Activated naive CD4-positive, alpha-beta T cell treated with anti-CD3 and anti-CD28 coated beads, Interleukin-2, amount 50 U/mL, for 72 hours (primary cell): ENCODE data around the gene CIAPIN1. TPM values are rescaled to one million over a fixed set of nuclear protein-coding genes. Genes with fewer than 3 reads are reported as not detected.

Experiments used
- ATAC-seq, 2 donors: fragments of 150-1000 bp; cut with Tn5 transposase; 2 replicates each; pipeline ENCODE4 v1.10.0; 2021; ENCODE audit warnings: mild to moderate bottlenecking in 2 of 2, moderate library complexity in 2 of 2
- DNase-seq, 2 donors: peaks; one replicate each; pipeline ENCODE4 v3.0.0; 2021 to 2022; ENCODE audit warnings: low spot score in 2 of 2
- H3K27ac Mint-ChIP-seq, 2 donors: one replicate each; pipeline ENCODE4 v1.8.0; 2022; ENCODE audit warnings: mild to moderate bottlenecking in 2 of 2, mixed read lengths in 2 of 2
- H3K36me3 Mint-ChIP-seq, 2 donors: one replicate each; pipeline ENCODE4 v1.8.0; 2022; ENCODE audit warnings: mixed read lengths in 2 of 2
- H3K9me3 Mint-ChIP-seq, 2 donors: one replicate each; pipeline ENCODE4 v1.8.0; 2022; ENCODE audit warnings: mixed read lengths in 2 of 2
- total RNA-seq, 2 donors: library from RNA; stranded (reverse); gene quantifications; one replicate each; pipeline ENCODE4 v1.2.3, GENCODE V29; 2022

The CIAPIN1 gene
- 10 to 100 TPM; 35.2 to 38.0 TPM for total RNA-seq

DNA sequence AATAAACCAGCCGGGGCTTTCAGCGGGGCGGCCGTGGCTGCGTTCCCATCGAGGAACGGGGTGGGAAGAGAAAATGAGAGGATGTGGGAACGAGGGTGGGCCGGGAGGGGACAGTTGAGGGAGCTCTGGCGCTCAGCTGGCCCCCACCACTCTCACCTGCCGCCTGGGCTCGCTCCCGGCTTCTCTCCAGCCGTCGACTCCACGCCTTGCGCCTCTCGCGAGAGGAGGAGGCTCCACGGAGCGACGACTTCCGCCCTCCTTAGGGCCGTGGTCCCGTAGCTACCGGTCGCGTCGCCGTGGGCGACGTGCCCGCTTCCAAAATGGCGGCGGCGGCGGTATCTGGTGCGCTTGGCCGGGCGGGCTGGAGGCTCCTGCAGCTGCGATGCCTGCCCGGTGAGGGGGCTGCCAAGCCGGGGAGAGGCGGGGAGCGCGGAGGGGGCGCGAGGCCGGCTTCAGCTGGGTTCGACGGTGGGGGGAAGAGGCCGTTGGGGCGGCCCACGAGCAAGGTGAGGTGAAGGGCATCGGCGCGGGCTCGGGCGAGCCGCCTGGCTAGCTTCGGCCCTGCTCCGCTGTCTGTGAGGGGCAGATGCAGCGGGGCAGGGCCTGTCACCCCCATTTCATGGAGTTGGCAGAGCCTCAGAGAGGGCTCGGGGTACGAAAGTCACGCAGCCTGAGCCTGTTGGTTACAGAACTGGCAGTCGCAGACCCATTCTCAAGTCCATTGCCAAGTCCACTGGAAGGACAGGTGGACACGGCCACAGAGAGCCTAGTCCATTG is at the start of gene CIAPIN1, which contains the start of gene COQ9:
TSS of gene CIAPIN1 (minus strand) at position 200 of the 777 bp plus-strand sequence. CDS start 6,457 bp downstream, outside the sequence.
TSS of gene COQ9 (plus strand) at position 294 of the 777 bp plus-strand sequence. CDS start at position 321, 27 bp downstream.
- ATAC-seq, result peak; percentile 100
- Mint-ChIP-seq H3K36me3 (peaks cover 7 to 9% of the 10 kb centered on the region in 2 donors), H3K9me3 (no peaks in the 10 kb centered on the region), H3K27ac (peak within 1 kb of the TSS; percentile 95 to 96)
- DNase-seq, result peak; percentile 89 to 92

- no peak overlapping the region for H3K27ac Mint-ChIP-seq
- H3K36me3 Mint-ChIP-seq, result no peaks in the 10 kb centered on the region
- DNase-seq (no peak), ATAC-seq (no peak)
- no peaks in the 10 kb centered on the region for H3K9me3 Mint-ChIP-seq
These were observed 46.6 kb upstream of the CIAPIN1 start for GRCh38 chr16:57493767-57494166.

DNA sequence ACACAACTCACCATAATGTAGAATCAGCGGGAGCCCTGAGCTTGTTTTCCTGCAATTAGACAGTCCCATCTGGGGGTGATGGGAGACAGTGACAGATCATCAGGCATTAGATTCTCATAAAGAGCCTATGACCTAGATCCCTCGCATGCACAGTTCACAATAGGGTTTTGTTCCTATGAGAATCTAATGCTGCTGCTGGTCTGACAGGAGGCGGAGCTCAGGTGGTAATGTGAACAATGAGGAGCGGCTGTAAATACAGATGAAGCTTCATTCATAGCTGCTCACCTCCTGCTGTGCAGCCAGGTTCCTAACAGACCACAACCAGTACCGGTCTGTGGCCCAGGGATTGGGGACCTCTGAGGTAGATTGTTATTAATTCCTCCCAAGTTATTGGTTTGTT is 42.0 kb upstream of the CIAPIN1 start:
- Mint-ChIP-seq H3K36me3 (no peaks in the 10 kb centered on the region), H3K9me3 (no peaks in the 10 kb centered on the region), H3K27ac (no peak overlapping the region)
- ATAC-seq (no peak), DNase-seq (no peak)

DNA sequence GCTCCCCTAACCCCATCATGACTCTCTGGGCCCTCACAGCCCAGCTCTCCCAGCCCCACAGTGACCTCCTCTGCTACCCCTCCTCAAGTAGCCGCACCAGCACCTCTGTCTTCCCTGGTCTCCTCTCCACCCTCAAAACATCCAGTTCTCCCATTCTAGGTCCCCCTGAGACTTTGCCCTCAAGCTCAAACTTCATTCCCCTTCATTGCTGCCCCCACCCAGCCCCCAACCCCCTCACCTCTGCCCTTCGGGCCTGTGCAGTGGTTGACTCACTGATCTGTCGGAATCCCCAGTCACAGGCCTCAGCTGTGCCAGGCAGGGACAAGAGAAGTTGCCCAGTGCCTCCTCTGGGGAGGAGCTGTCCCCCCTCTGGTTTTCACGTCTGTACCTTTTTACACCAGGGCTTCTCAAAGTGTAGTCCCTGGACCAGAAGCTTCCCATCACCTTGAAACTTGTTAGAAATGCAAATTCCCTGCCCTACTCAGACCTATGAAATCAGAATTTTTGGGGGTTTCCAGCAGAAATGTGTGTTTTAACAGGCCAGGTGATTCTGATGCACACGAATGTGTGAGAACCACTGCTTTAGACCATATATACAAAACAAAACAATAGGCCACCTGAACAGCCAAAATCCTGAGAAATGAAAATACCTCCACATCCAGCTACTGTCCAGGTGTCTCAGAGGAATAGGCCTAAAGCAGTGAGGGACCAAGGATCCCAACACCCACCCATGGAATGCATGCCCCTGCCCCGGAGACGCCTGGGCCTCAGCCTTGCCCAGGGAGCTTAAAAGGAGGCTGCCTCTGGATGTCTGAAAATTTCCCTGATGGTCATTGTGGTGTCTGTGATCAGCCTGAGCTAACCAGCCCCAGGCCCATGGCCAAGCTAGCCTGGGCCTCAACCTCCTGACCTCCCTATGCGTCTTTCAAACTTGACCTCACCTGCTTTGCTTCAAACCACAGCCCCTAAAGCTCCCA is 40.0 kb upstream of the CIAPIN1 start:
- ATAC-seq (no peak), DNase-seq (no peak)
- Mint-ChIP-seq H3K9me3 (no peaks in the 10 kb centered on the region), H3K36me3 (no peaks in the 10 kb centered on the region), H3K27ac (peak overlapping the region; percentile 83 to 84)

GRCh38 chr16:57485916-57486857 is 39.0 kb upstream of the CIAPIN1 start, which contains the start of gene DOK4:
DOK4 (minus strand) TSS chr16:57486493; CDS start chr16:57479507, 6,986 bp downstream.
- peak; percentile 89 to 98 for ATAC-seq
- H3K27ac Mint-ChIP-seq, result peak within 1 kb of the TSS; percentile 83 to 84
- DNase-seq, result peak; percentile 71 to 86
- no peaks in the 10 kb centered on the region for H3K36me3 Mint-ChIP-seq
- H3K9me3 Mint-ChIP-seq, result no peaks in the 10 kb centered on the region

DNA sequence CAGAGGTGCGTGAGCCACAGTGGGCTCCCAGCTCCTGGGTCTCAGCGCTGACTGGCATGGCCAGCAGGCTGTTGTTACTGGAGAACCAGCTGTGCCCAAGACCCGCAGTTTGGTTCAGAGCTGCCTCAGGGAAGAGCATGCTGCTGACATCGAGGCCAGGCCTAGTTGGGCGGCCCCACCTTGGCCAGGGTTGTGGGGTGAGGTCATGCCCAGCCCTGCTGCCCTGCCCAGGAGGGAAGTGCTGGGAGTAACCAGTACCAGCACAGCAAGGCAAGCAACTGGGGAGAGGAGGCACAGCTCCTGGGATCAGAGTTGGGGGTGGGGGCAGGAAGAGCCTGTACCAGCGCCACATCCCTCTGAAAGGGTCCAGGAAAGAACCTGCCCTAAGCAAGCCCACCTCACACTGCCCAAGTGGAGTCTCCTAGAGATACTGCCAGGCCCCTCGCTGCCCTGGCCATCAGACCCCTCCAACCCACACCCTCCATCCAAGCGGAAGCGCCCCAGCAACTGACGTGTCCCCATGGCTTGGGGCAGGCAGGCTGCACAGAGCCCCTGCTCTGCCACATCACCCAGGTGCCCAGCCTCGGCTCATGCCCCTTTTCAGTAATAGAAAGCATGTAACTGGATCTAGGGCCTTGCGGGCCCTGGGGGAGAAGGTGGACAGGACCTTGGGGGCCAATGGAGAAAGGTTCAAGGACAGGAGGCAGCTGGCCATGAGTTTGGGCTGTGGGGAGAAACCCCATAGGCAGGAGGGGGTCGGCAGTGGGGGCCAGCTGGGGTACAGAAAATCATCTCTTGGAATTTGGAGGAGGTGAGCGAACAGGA is 38.1 kb upstream of the CIAPIN1 start:
- no peak for DNase-seq
- no peak for ATAC-seq
- Mint-ChIP-seq H3K9me3 (no peaks in the 10 kb centered on the region), H3K27ac (peak overlapping the region; percentile 39 to 81), H3K36me3 (no peaks in the 10 kb centered on the region)

- H3K9me3 Mint-ChIP-seq, result no peaks in the 10 kb centered on the region
- H3K27ac Mint-ChIP-seq, result no peak overlapping the region
- no peaks in the 10 kb centered on the region for H3K36me3 Mint-ChIP-seq
- ATAC-seq (no peak), DNase-seq (no peak)
These were observed 37.4 kb upstream of the CIAPIN1 start for GRCh38 chr16:57484515-57485005.

GRCh38 chr16:57483725-57484514 is 36.7 kb upstream of the CIAPIN1 start:
- Mint-ChIP-seq H3K27ac (no peak overlapping the region), H3K36me3 (no peaks in the 10 kb centered on the region), H3K9me3 (no peaks in the 10 kb centered on the region)
- no peak for DNase-seq
- no peak for ATAC-seq

DNA sequence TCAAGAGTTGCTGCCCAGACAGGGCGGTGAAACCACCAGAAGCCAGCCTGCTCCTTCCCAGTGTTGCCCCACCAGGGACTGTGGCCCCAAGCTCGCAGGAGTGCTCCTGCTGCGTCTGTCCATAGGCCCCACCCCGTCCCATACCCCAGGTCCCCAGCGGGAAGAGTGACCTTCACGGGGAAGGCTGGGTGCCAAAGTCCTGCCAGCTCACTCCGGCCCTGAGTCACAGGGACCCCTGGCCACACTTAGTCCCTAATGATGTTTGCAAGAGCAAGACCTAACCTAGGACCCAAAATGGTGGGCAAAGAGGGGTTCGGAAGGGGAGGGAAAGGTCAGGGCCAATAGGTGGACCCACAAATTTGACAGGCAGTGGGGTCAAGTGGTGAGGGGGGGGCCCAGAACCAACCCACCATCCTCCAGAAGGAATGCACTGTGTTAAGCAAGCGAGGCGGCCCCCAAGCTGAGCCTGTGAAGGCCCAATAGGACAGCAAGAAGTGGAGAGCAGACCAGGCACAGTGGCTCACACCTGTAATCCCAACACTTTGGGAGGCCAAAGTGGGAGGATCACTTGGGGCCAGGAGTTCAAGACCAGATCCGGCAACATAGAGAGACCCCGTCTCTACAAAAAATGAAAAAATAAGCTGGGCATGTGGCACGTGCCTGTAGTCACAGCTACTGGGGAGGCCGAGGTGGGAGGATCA is 35.8 kb upstream of the CIAPIN1 start:
- Mint-ChIP-seq H3K9me3 (no peaks in the 10 kb centered on the region), H3K36me3 (no peaks in the 10 kb centered on the region), H3K27ac (no peak overlapping the region)
- DNase-seq (no peak), ATAC-seq (no peak)

DNA sequence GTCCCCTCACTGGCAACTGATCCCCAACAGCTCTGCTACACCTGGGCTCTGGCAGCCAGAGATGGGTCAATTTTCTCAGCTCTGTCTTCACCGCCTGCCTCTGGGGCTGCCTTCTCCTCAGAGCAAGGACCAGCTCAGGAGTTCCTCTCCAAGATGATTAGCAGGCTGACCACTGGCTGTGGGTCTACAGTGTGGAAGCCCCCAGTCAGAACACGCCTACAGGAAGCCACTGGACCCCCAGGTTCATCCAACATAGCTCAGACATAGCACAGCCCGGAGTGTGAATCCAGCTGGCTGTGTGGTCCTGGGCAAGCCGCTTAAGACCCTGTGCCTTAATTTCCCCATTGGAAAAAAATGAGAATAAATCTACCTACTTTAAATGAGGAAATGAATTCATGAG is 34.2 kb upstream of the CIAPIN1 start:
- Mint-ChIP-seq H3K27ac (peak overlapping the region in 1 of 2 donors; percentile 22), H3K9me3 (no peaks in the 10 kb centered on the region), H3K36me3 (no peaks in the 10 kb centered on the region)
- ATAC-seq (no peak), DNase-seq (no peak)

DNA sequence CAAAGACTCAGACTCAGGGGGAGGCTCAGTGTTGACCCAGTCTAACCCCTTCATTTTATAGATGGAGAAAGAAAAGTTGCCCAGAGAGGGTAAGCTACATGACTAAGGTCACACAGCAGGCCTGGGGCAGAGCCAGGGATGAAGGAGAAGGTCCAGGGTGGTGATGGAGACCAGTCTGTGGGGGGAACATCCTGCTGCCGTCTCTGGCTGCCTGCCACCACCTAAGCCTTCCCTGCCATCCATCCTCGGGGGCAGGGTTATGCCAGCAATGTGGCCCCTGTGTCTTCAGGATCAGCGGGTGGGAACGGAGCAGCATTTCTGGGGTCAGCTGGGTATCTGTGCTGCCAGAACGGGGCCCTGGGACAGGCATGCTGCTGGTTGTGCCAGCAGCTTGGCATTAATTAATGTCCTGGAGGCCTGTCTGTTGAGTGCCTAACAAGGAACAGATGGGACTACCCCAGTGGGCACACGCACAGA is 33.6 kb upstream of the CIAPIN1 start:
- H3K27ac Mint-ChIP-seq, result peak overlapping the region in 1 of 2 donors; percentile 69
- no peaks in the 10 kb centered on the region for H3K36me3 Mint-ChIP-seq
- no peaks in the 10 kb centered on the region for H3K9me3 Mint-ChIP-seq
- DNase-seq, result no peak
- no peak for ATAC-seq

- no peaks in the 10 kb centered on the region for H3K9me3 Mint-ChIP-seq
- DNase-seq (no peak), ATAC-seq (no peak)
- H3K36me3 Mint-ChIP-seq, result no peaks in the 10 kb centered on the region
- peak overlapping the region in 1 of 2 donors; percentile 69 for H3K27ac Mint-ChIP-seq
These were observed 33.0 kb upstream of the CIAPIN1 start for GRCh38 chr16:57479976-57480753.
